CD14-positive monocyte (primary cell): ENCODE results near the gene SDK1. TPM values are rescaled to one million over a fixed set of nuclear protein-coding genes. Genes with fewer than 3 reads are reported as not detected.
"Not testable (repeated sequence)": the region's sequence is repeated elsewhere in the genome, so short reads cannot be mapped to it uniquely, and the experiment has no call there.

Experiments used
- DNase-seq, 3 donors: peaks; one replicate each; pipeline ENCODE4 v3.0.0-alpha.2; 2011 to 2022
- H2AFZ ChIP-seq: 2 replicates; pipeline ENCODE4 v1.6.0; 2012; ENCODE audit warnings: mild to moderate bottlenecking, low read depth, low read length, inconsistent platforms; ENCODE audit not compliant: insufficient read depth, poor library complexity, severe bottlenecking
- H3K27ac ChIP-seq, 2 donors: 1 replicate in 1 of 2; 2 replicates in 1 of 2; pipeline ENCODE4 v1.5.1; 2012 to 2013; ENCODE audit warnings: low read length in 2 of 2, control low read depth in 1 of 2, inconsistent platforms in 1 of 2, low read depth in 1 of 2, mild to moderate bottlenecking in 1 of 2
- H3K27me3 ChIP-seq, 2 donors: one replicate each; pipeline versions ENCODE4 v1.6.0 to v1.6.1; 2011 to 2013; ENCODE audit warnings: low read length in 2 of 2; ENCODE audit not compliant: control insufficient read depth in 2 of 2, insufficient read depth in 2 of 2
- H3K36me3 ChIP-seq, 2 donors: replicated peaks in 1 of 2; 1 replicate in 1 of 2; 2 replicates in 1 of 2; pipeline versions ENCODE4 v1.5.1 to v1.6.1; 2012 to 2013; ENCODE audit warnings: low read length in 2 of 2, control low read depth in 1 of 2, inconsistent platforms in 1 of 2, mild to moderate bottlenecking in 1 of 2; ENCODE audit not compliant: insufficient read depth in 2 of 2, control insufficient read depth in 1 of 2
- H3K4me1 ChIP-seq, 2 donors: 1 replicate in 1 of 2; 2 replicates in 1 of 2; pipeline versions ENCODE4 v1.5.1 to v1.6.1; 2012 to 2013; ENCODE audit warnings: low read length in 2 of 2, control low read depth in 1 of 2, inconsistent platforms in 1 of 2, mild to moderate bottlenecking in 1 of 2, moderate library complexity in 1 of 2; ENCODE audit not compliant: insufficient read depth in 2 of 2, control insufficient read depth in 1 of 2
- H3K4me2 ChIP-seq: replicated peaks from 2 replicates; pipeline ENCODE3; 2012; ENCODE audit warnings: low read length, moderate library complexity, mild to moderate bottlenecking; ENCODE audit not compliant: poor library complexity, severe bottlenecking; ENCODE audit errors: extremely low read depth
- H3K4me3 ChIP-seq, 3 experiments: fragments of 200-600 bp in 1 of 3; sonication (generic) in 1 of 3; replicated peaks in 1 of 3; 1 replicate in 2 of 3; 2 replicates in 1 of 3; pipeline ENCODE4 v1.5.1; 2011 to 2013; ENCODE audit warnings: low read length in 3 of 3, mild to moderate bottlenecking in 3 of 3, control low read depth in 2 of 3, low read depth in 2 of 3, inconsistent platforms in 1 of 3, moderate library complexity in 1 of 3
- H3K79me2 ChIP-seq: 2 replicates; pipeline ENCODE4 v1.6.0; 2012; ENCODE audit warnings: mild to moderate bottlenecking, control low read depth, inconsistent platforms, low read length, moderate library complexity; ENCODE audit not compliant: insufficient read depth
- H3K9ac ChIP-seq: 2 replicates; pipeline ENCODE4 v1.6.0; 2017; ENCODE audit warnings: low read length, mild to moderate bottlenecking; ENCODE audit not compliant: insufficient read depth, poor library complexity, severe bottlenecking
- H3K9me3 ChIP-seq, 2 donors: replicated peaks in 1 of 2; 1 replicate in 1 of 2; 2 replicates in 1 of 2; pipeline versions ENCODE4 v1.5.1 to v1.6.1; 2012 to 2013; ENCODE audit warnings: low read length in 2 of 2, control low read depth in 1 of 2; ENCODE audit not compliant: control insufficient read depth in 1 of 2, insufficient read depth in 1 of 2
- H4K20me1 ChIP-seq: 2 replicates; pipeline ENCODE4 v1.6.0; 2012; ENCODE audit warnings: mild to moderate bottlenecking, low read length, control low read depth, moderate library complexity; ENCODE audit not compliant: insufficient read depth
- H3K27ac Mint-ChIP-seq, 7 donors: one replicate each; pipeline ENCODE4 v1.8.0; 2020; ENCODE audit warnings: mild to moderate bottlenecking in 7 of 7, mixed read lengths in 7 of 7, moderate library complexity in 6 of 7, inconsistent platforms in 2 of 7
- H3K27me3 Mint-ChIP-seq, 3 donors: one replicate each; pipeline ENCODE4 v1.8.0; 2021 to 2022; ENCODE audit warnings: low read depth in 3 of 3, mild to moderate bottlenecking in 3 of 3, mixed read lengths in 3 of 3, moderate library complexity in 3 of 3, inconsistent platforms in 1 of 3
- H3K36me3 Mint-ChIP-seq, 2 donors: one replicate each; pipeline ENCODE4 v1.8.0; 2020; ENCODE audit warnings: mixed read lengths in 2 of 2, inconsistent platforms in 1 of 2, mild to moderate bottlenecking in 1 of 2
- H3K4me1 Mint-ChIP-seq: one replicate; pipeline ENCODE4 v1.8.0; 2020; ENCODE audit warnings: mild to moderate bottlenecking, mixed read lengths
- H3K4me3 Mint-ChIP-seq, 2 donors: one replicate each; pipeline ENCODE4 v1.8.0; 2020; ENCODE audit warnings: mild to moderate bottlenecking in 2 of 2, mixed read lengths in 2 of 2, moderate library complexity in 1 of 2
- H3K9me3 Mint-ChIP-seq, 7 donors: one replicate each; pipeline ENCODE4 v1.8.0; 2020 to 2022; ENCODE audit warnings: mixed read lengths in 7 of 7, mild to moderate bottlenecking in 6 of 7, moderate library complexity in 6 of 7, inconsistent platforms in 2 of 7
- CTCF ChIP-seq: fragments of 200-600 bp; IDR thresholded peaks from one replicate; pipeline ENCODE4 v1.8.0; 2022; ENCODE audit warnings: antibody characterized with exemption, mild to moderate bottlenecking
- WGBS: methylation state at CpG from one replicate; pipeline ENCODE4 v1.1.5; 2013; ENCODE audit warnings: missing lambda C conversion rate; ENCODE audit not compliant: insufficient coverage; 5-methylcytosine and 5-hydroxymethylcytosine counted together
- intact Hi-C, 2 donors: fragments of 100-400 bp; cut with micrococcal nuclease; formaldehyde crosslinking; loops; one replicate each; pipeline versions ENCODE4 v1.15.0 to v1.15.1; 2023
- polyA plus RNA-seq, 3 donors: library from polyadenylated mRNA; depleted of rRNA in 1 of 3; unstranded in 2 of 3; stranded (reverse) in 1 of 3; fragments of 300-500 nt in 2 of 3; fragments of >200 nt in 1 of 3; fragmentation: Illumina TruSeq in 2 of 3; gene quantifications; 1 replicate in 2 of 3; 2 replicates in 1 of 3; pipeline ENCODE4 v1.2.3, GENCODE V29; 2012 to 2021

Gene SDK1
- polyA plus RNA-seq, 3 donors, result 0.01 TPM; not detected in 2

GRCh38 chr7:4256286-4256685, 955.2 kb downstream of the SDK1 start:
- no peaks in the 10 kb centered on the region for H3K4me1 ChIP-seq
- H3K9ac ChIP-seq, result no peak overlapping the region
- no peak overlapping the region for H3K4me2 ChIP-seq
- H4K20me1 ChIP-seq, result no peaks in the 10 kb centered on the region
- H3K4me3 ChIP-seq, result no peak overlapping the region
- Mint-ChIP-seq H3K27me3 (peaks cover 0 to 2% (median 0%) of the 10 kb centered on the region in 3 donors), H3K27ac (no peak overlapping the region), H3K4me1 (no peaks in the 10 kb centered on the region), H3K9me3 (peaks cover 0 to 33% (median 27%) of the 10 kb centered on the region in 7 donors), H3K36me3 (no peaks in the 10 kb centered on the region), H3K4me3 (no peak overlapping the region)
- no peak overlapping the region for H2AFZ ChIP-seq
- H3K36me3 ChIP-seq, result no peaks in the 10 kb centered on the region
- no peaks in the 10 kb centered on the region for H3K79me2 ChIP-seq
- TF ChIP-seq CTCF, result no peak
- intact Hi-C loops, result no loop called here
- H3K27ac ChIP-seq, result no peak overlapping the region
- peaks cover 31 to 34% of the 10 kb centered on the region in 2 donors for H3K9me3 ChIP-seq
- DNase-seq, result no peak
- H3K27me3 ChIP-seq, result no peaks in the 10 kb centered on the region
- WGBS, result 96% methylated on average over 8 of the region's 8 CpGs

- H3K9me3 ChIP-seq, result peaks cover 31 to 34% of the 10 kb centered on the region in 2 donors
- no peak for TF ChIP-seq CTCF
- H3K9ac ChIP-seq, result no peak overlapping the region
- H4K20me1 ChIP-seq, result no peaks in the 10 kb centered on the region
- no peaks in the 10 kb centered on the region for H3K27me3 ChIP-seq
- H3K27ac ChIP-seq, result no peak overlapping the region
- intact Hi-C loops, result no loop called here
- H3K79me2 ChIP-seq, result no peaks in the 10 kb centered on the region
- Mint-ChIP-seq H3K36me3 (no peaks in the 10 kb centered on the region), H3K4me3 (no peak overlapping the region), H3K27me3 (peaks cover 0 to 2% (median 2%) of the 10 kb centered on the region in 3 donors), H3K9me3 (peaks cover 0 to 33% (median 26%) of the 10 kb centered on the region in 7 donors), H3K27ac (no peak overlapping the region), H3K4me1 (no peaks in the 10 kb centered on the region)
- H2AFZ ChIP-seq, result no peak overlapping the region
- no peaks in the 10 kb centered on the region for H3K4me1 ChIP-seq
- DNase-seq, result no peak
- WGBS, result 90% methylated on average over 8 of the region's 15 CpGs
- H3K4me2 ChIP-seq, result no peak overlapping the region
- no peak overlapping the region for H3K4me3 ChIP-seq
- H3K36me3 ChIP-seq, result no peaks in the 10 kb centered on the region
Observed at GRCh38 chr7:4257146-4258111, 956.4 kb downstream of the SDK1 start.

GRCh38 chr7:4260116-4260515, 959.1 kb downstream of the SDK1 start:
- 98% methylated on average over 10 of the region's 15 CpGs for WGBS
- H3K9ac ChIP-seq, H3K4me2 ChIP-seq, DNase-seq, H3K27me3 Mint-ChIP-seq, H3K27ac ChIP-seq, H4K20me1 ChIP-seq, H2AFZ ChIP-seq, H3K36me3 Mint-ChIP-seq, intact Hi-C loops, H3K4me3 ChIP-seq, H3K79me2 ChIP-seq, H3K4me3 Mint-ChIP-seq, H3K27me3 ChIP-seq, H3K27ac Mint-ChIP-seq, H3K36me3 ChIP-seq, H3K4me1 ChIP-seq, H3K4me1 Mint-ChIP-seq: not testable (repeated sequence)
- H3K9me3 ChIP-seq, result peaks cover 33 to 46% of the 10 kb centered on the region in 2 donors
- peaks cover 12 to 41% (median 30%) of the 10 kb centered on the region in 7 donors for H3K9me3 Mint-ChIP-seq
